IPS-20b (cell line): ENCODE measurements around the gene CEP112.

Experiments
- H3K27ac ChIP-seq: one replicate; pipeline ENCODE4 v1.5.1; 2013; ENCODE audit warnings: low read length
- H3K27me3 ChIP-seq: 2 replicates; pipeline ENCODE4 v1.6.1; 2013; ENCODE audit warnings: mild to moderate bottlenecking, low read length, inconsistent platforms; ENCODE audit not compliant: insufficient read depth
- H3K36me3 ChIP-seq: 2 replicates; pipeline ENCODE4 v1.6.1; 2013; ENCODE audit warnings: low read depth, mild to moderate bottlenecking, inconsistent platforms, low read length, moderate library complexity; ENCODE audit not compliant: insufficient read depth
- H3K4me1 ChIP-seq: 2 replicates; pipeline ENCODE4 v1.6.1; 2013; ENCODE audit warnings: mild to moderate bottlenecking, control low read depth, inconsistent platforms, low read length, moderate library complexity; ENCODE audit not compliant: insufficient read depth
- H3K4me3 ChIP-seq: 2 replicates; pipeline ENCODE4 v1.5.1; 2013; ENCODE audit warnings: mild to moderate bottlenecking, low read length, inconsistent platforms
- H3K9ac ChIP-seq: 2 replicates; pipeline ENCODE4 v1.6.1; 2013; ENCODE audit warnings: low read depth, mild to moderate bottlenecking, inconsistent platforms, low read length, moderate library complexity
- H3K9me3 ChIP-seq: 2 replicates; pipeline ENCODE4 v1.6.1; 2013; ENCODE audit warnings: mild to moderate bottlenecking, low read depth, low read length, inconsistent platforms; ENCODE audit not compliant: insufficient read depth

Gene CEP112

GRCh38 chr17:65678546-65678945 is 513.4 kb downstream of the CEP112 start:
- no peak overlapping the region for H3K27ac ChIP-seq
- H3K4me1 ChIP-seq, result no peaks in the 10 kb centered on the region
- H3K9ac ChIP-seq, result no peak overlapping the region
- H3K36me3 ChIP-seq, result no peaks in the 10 kb centered on the region
- peaks cover 9% of the 10 kb centered on the region; the same call in 1 of the 2 replicates for H3K27me3 ChIP-seq
- no peak overlapping the region for H3K4me3 ChIP-seq
- H3K9me3 ChIP-seq, result no peaks in the 10 kb centered on the region

- H3K27me3 ChIP-seq, result peaks cover 9% of the 10 kb centered on the region; the same call in 1 of the 2 replicates
- no peaks in the 10 kb centered on the region for H3K36me3 ChIP-seq
- no peak overlapping the region for H3K4me3 ChIP-seq
- no peaks in the 10 kb centered on the region for H3K4me1 ChIP-seq
- H3K27ac ChIP-seq, result no peak overlapping the region
- no peaks in the 10 kb centered on the region for H3K9me3 ChIP-seq
- no peak overlapping the region for H3K9ac ChIP-seq
Observed at GRCh38 chr17:65677932-65678331, 514.0 kb downstream of the CEP112 start.

- no peak overlapping the region for H3K9ac ChIP-seq
- H3K9me3 ChIP-seq, result no peaks in the 10 kb centered on the region
- no peaks in the 10 kb centered on the region for H3K4me1 ChIP-seq
- H3K4me3 ChIP-seq, result no peak overlapping the region
- no peaks in the 10 kb centered on the region for H3K36me3 ChIP-seq
- H3K27ac ChIP-seq, result no peak overlapping the region
- no peaks in the 10 kb centered on the region for H3K27me3 ChIP-seq
Observed at GRCh38 chr17:65674246-65675045, 517.5 kb downstream of the CEP112 start.

GRCh38 chr17:65670667-65671371 is 521.1 kb downstream of the CEP112 start:
- H3K36me3 ChIP-seq, result no peaks in the 10 kb centered on the region
- H3K9me3 ChIP-seq, result no peaks in the 10 kb centered on the region
- H3K27ac ChIP-seq, result no peak overlapping the region
- no peaks in the 10 kb centered on the region for H3K27me3 ChIP-seq
- no peak overlapping the region for H3K9ac ChIP-seq
- no peak overlapping the region for H3K4me3 ChIP-seq
- no peaks in the 10 kb centered on the region for H3K4me1 ChIP-seq

GRCh38 chr17:65668211-65668610 is 523.7 kb downstream of the CEP112 start:
- no peak overlapping the region for H3K27ac ChIP-seq
- H3K36me3 ChIP-seq, result no peaks in the 10 kb centered on the region
- no peaks in the 10 kb centered on the region for H3K4me1 ChIP-seq
- no peaks in the 10 kb centered on the region for H3K27me3 ChIP-seq
- no peak overlapping the region for H3K4me3 ChIP-seq
- no peaks in the 10 kb centered on the region for H3K9me3 ChIP-seq
- no peak overlapping the region for H3K9ac ChIP-seq

GRCh38 chr17:65667656-65668055 is 524.3 kb downstream of the CEP112 start:
- no peak overlapping the region for H3K9ac ChIP-seq
- no peak overlapping the region for H3K27ac ChIP-seq
- H3K36me3 ChIP-seq, result no peaks in the 10 kb centered on the region
- no peaks in the 10 kb centered on the region for H3K4me1 ChIP-seq
- H3K4me3 ChIP-seq, result no peak overlapping the region
- no peaks in the 10 kb centered on the region for H3K27me3 ChIP-seq
- no peaks in the 10 kb centered on the region for H3K9me3 ChIP-seq

GRCh38 chr17:65666876-65667321 is 525.0 kb downstream of the CEP112 start:
- H3K36me3 ChIP-seq, result no peaks in the 10 kb centered on the region
- no peaks in the 10 kb centered on the region for H3K4me1 ChIP-seq
- no peaks in the 10 kb centered on the region for H3K9me3 ChIP-seq
- H3K4me3 ChIP-seq, result no peak overlapping the region
- H3K27me3 ChIP-seq, result no peaks in the 10 kb centered on the region
- H3K27ac ChIP-seq, result no peak overlapping the region
- H3K9ac ChIP-seq, result no peak overlapping the region

- Histone ChIP-seq H3K27ac (no peak overlapping the region), H3K9me3 (no peaks in the 10 kb centered on the region), H3K4me3 (no peak overlapping the region), H3K4me1 (no peaks in the 10 kb centered on the region), H3K9ac (no peak overlapping the region), H3K27me3 (no peaks in the 10 kb centered on the region), H3K36me3 (no peaks in the 10 kb centered on the region)
Observed at GRCh38 chr17:65665966-65666365, 526.0 kb downstream of the CEP112 start.

- Histone ChIP-seq H3K27ac (no peak overlapping the region), H3K27me3 (no peaks in the 10 kb centered on the region), H3K9ac (no peak overlapping the region), H3K4me3 (no peak overlapping the region), H3K4me1 (no peaks in the 10 kb centered on the region), H3K36me3 (no peaks in the 10 kb centered on the region), H3K9me3 (no peaks in the 10 kb centered on the region)
Observed at GRCh38 chr17:65664696-65665095, 527.2 kb downstream of the CEP112 start.

GRCh38 chr17:65664266-65664665 is 527.7 kb downstream of the CEP112 start:
- Histone ChIP-seq H3K27ac (no peak overlapping the region), H3K4me1 (no peaks in the 10 kb centered on the region), H3K9ac (no peak overlapping the region), H3K4me3 (no peak overlapping the region), H3K27me3 (no peaks in the 10 kb centered on the region), H3K9me3 (no peaks in the 10 kb centered on the region), H3K36me3 (no peaks in the 10 kb centered on the region)

- no peaks in the 10 kb centered on the region for H3K36me3 ChIP-seq
- no peak overlapping the region for H3K9ac ChIP-seq
- no peaks in the 10 kb centered on the region for H3K4me1 ChIP-seq
- no peaks in the 10 kb centered on the region for H3K9me3 ChIP-seq
- no peaks in the 10 kb centered on the region for H3K27me3 ChIP-seq
- H3K27ac ChIP-seq, result no peak overlapping the region
- no peak overlapping the region for H3K4me3 ChIP-seq
Observed at GRCh38 chr17:65662196-65662595, 529.7 kb downstream of the CEP112 start.

GRCh38 chr17:65660947-65661346 is 531.0 kb downstream of the CEP112 start:
- H3K36me3 ChIP-seq, result no peaks in the 10 kb centered on the region
- H3K9ac ChIP-seq, result no peak overlapping the region
- H3K4me1 ChIP-seq, result no peaks in the 10 kb centered on the region
- H3K27ac ChIP-seq, result no peak overlapping the region
- H3K4me3 ChIP-seq, result no peak overlapping the region
- no peaks in the 10 kb centered on the region for H3K27me3 ChIP-seq
- no peaks in the 10 kb centered on the region for H3K9me3 ChIP-seq
